GM18861 (cell line): ENCODE results near the gene SHROOM2.

ENCODE experiments used
- ATAC-seq: cut with Tn5 transposase; IDR thresholded peaks from one replicate; pipeline ENCODE4 v1.9.1; 2021; ENCODE audit not compliant: unreplicated experiment

The SHROOM2 gene

DNA sequence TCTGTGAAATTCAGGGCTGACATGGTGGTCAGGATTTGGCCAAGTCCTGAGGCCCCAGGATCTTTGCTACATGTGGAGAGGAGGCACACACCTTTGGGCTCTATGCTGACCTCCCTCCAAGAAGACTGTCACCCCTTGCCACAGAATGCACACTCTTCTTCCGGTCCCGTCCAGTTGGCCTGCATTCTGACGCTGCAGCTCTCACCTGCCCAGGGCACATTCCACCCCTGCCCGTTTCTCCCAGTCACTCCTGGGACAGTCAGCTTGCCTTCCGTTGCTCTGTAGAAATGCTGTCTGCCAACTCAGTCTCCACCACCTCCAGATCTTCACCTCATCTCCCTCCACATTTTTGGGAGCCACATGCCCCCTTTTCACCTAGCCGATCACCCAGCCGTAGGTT is 76.7 kb downstream of the SHROOM2 start:
- no peak for ATAC-seq

GRCh38 chrX:9864011-9864410 is 77.8 kb downstream of the SHROOM2 start:
- ATAC-seq, result no peak

DNA sequence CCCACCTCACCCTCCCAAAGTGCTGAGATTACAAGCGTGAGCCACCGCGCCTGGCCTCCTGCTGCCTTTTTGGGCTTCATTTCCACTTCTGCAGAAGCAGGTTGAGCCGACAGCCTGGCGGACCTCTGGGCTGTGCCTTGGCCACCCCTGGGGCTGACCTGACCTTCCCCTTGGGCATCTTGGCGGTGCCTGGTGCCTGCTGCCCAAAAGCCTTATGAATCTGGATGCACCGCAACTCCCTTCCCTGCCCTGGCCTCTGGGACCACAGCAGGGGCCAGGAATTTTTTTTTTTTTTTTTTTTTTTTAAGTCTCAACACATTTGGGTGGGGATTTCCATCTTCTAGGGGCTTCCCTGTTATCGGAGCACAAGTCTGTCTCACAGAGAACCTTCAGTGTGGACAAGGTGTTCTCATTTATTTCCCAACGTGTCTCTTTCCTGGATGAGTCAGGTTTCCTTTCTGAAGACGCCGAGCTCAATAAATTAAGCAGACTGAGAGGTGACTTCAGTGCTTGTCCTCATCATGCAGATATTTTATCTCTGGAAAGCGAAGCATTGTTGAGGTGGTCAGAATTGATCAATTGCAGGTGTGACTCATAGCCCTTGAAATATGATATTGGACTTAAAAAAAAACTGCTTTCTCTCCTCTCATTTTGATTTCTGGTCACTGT is 79.7 kb downstream of the SHROOM2 start:
- no peak for ATAC-seq

- ATAC-seq, result no peak
Measured at GRCh38 chrX:9866633-9867032, 80.4 kb downstream of the SHROOM2 start.

- ATAC-seq, result no peak
Measured at GRCh38 chrX:9867226-9867625, 81.0 kb downstream of the SHROOM2 start.

GRCh38 chrX:9867753-9868152 is 81.5 kb downstream of the SHROOM2 start:
- ATAC-seq, result no peak

DNA sequence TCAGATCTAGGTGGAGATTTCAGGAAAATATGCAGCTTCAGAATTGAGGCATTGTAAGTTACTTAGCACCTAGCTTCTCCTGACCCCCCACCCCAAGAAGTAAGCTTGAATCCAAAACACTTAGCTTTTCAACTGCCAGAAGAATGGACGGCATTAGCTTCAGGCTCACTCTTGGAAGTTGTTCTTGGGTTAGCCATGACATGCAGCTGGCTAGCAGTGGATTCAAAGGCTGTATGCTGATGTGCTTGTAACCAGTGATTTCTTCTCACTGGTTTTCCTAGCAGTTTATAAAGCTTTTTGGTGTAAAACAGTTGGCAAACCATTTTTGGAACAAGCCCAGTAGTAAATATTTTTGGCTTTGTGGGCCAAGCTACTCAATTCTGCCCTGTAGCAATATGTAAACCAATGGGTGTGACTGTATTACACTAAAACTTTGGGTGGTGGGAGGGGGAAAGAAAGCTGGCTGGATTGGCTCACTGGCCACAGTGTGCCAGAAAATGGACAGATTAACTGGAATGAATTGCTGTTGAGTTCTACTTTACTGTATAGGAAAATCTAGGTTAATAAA is 85.6 kb downstream of the SHROOM2 start:
- ATAC-seq, result no peak

- ATAC-seq, result no peak
Measured at GRCh38 chrX:9873360-9873759, 87.1 kb downstream of the SHROOM2 start.

DNA sequence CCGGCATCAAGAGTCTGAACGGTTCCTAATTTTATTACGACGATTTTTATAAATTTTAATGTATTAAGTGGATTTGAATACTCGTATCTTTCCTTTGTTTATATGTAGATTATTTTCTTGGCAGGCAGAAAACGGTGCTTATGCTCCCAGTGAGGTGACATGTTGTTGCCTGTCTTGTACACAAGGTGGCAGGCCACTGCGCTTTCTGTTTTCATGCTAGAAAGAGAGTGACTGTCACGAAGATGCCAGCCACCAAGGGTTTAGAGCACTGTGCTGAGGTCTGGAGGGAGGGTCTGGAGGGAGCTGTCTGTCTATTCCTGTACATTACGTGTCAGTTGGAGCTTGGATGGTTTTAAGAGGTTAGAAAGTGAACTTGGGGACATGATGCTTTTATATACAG is 87.7 kb downstream of the SHROOM2 start:
- ATAC-seq, result peak; percentile 98

DNA sequence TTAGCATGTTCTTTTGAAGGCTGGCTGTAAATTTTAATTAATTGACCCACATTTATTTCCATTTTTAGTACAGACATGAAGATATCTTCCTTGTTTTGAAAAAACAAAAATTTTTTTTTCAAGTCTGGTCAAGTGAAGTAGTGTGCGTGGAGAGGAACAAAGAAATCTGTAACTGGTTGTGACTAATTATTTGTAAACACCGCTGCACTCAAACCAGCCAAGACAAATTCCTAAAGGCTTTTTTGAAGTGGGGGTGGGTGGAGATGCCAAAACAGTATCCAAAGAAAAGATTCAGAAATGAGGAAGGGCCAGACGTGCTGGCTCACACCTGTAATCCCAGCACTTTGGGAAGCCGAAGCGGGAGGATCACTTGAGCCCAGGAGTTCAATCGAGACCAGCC is 88.3 kb downstream of the SHROOM2 start:
- ATAC-seq, result no peak

DNA sequence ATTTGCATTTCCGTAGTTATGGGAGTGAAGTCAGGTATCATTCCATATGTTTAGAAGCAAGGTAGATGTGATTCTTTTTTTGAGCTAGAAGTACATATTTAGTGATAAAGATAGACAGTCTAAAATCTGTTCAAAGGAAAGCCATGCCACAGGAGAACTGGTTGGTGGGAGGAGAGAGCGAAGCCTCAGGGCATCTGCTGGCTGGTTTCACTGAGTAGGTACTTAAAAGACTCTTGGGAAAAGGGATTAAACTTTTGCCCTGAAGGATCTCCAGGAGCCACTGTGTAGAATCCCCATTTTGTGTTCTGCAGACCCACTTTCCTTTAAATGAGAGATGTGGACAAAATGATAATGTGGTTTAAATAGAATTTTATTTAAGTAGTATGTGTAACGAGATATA is 89.6 kb downstream of the SHROOM2 start:
- ATAC-seq, result no peak

DNA sequence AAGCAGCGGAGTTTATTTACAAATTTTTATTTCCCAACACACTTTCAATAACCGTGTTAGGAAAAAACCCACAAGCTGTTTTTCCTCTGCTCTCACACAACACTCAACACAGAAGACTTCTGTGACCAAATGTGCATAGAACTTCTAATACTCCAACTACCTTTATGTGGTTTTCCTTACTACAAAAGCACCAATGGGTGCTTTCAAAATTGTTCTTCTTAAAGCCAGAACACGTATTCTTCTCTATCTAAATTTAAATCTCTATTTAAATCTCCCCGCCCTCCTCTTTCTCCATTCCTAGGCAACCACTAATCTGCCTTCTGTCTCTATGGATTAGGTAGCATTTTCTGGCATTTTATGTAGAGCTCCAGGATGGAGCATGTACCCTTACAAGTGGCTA is 90.0 kb downstream of the SHROOM2 start:
- ATAC-seq, result no peak

DNA sequence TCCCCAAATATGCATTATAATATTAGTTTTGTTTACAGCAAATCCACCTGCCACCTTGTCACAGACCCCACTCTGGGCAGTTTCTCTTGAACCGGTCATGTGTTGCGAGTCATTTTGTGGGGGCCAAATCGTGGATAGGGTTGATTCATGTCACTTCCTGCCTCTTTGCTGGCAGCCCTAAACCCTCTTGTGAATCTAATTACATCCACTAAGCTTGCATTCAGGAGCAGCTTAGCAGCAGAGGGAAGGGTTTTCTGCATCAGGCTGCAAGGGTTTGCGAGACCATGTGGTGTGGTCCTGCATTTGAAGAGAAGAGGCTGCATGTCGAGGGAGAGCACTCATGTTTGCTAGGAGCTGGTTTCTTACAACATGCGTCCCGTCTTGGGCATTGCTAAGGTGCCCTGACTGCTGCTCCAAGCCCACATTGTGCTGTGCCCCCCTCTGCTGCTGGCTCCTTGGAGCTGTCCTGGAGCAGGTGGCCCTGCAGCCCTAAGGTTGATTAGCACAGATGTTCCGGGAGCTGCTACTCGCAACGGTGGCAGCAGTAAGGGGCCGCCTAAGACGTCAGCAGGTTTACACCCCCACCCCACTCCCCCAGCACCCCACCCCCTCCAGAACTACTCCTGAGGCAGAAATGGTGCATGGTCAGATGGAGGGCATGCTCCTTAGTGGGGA is 92.1 kb downstream of the SHROOM2 start:
- ATAC-seq, result no peak

- ATAC-seq, result no peak
Measured at GRCh38 chrX:9880237-9880636, 94.0 kb downstream of the SHROOM2 start.

GRCh38 chrX:9880870-9881269 is 94.6 kb downstream of the SHROOM2 start:
- ATAC-seq, result no peak

GRCh38 chrX:9882669-9883446 is 96.6 kb downstream of the SHROOM2 start:
- ATAC-seq, result no peak

DNA sequence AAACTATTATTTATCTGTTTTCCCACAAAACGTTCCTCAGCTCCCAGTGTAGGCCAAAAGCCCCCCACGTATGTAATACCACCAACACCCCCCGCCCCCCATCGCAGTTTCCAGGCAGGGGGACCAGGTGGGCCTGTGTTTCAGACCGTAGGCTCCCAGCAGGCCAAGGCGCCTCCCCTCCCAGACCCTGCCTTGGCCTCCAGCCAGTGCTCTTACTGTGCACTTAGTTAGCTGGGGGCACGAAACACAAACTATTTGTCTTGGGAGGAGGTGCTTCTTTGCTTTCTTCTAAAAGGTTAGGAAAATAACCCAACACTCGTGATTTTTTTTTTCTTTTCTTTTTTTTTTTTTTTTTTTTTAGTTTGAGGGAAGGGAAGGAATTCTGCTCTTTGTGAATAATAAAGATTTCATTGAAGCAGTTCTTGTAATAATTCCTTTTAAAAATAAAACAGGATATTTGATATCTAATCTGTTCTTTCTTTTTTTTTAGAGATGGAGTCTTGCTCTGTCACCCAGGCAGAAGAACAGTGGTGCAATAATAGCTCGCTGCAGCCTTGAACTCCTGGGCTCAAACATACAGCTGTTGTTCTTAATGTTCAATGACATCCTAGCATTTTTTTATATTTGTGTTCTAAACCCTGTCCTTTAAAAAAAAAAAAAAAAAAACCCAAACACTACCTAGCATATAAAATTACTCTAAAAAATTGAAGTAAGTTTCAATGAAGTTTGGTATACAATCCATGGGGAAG is 98.0 kb downstream of the SHROOM2 start:
- ATAC-seq, result no peak

DNA sequence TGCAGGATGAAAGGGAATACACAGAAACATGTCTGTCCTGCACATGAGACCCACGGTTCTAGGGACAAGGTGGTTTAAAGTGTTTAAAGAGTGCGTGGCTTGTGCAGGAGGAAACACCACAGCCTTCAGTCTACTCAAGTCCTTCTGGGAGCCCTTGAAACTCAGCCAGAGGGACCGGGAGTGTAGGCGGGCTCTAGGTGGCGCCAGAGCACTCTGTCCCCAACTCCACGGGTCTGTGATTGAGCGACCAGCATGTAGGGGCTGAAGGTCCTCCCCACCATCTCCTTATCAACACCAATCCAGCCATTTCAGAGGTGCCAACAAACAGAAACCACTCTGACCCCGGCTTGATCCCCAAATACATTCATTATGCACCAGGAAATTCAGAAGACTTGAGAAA is 98.9 kb downstream of the SHROOM2 start:
- peak; percentile 84 for ATAC-seq

GRCh38 chrX:9887659-9888297 is 101.5 kb downstream of the SHROOM2 start:
- no peak for ATAC-seq

DNA sequence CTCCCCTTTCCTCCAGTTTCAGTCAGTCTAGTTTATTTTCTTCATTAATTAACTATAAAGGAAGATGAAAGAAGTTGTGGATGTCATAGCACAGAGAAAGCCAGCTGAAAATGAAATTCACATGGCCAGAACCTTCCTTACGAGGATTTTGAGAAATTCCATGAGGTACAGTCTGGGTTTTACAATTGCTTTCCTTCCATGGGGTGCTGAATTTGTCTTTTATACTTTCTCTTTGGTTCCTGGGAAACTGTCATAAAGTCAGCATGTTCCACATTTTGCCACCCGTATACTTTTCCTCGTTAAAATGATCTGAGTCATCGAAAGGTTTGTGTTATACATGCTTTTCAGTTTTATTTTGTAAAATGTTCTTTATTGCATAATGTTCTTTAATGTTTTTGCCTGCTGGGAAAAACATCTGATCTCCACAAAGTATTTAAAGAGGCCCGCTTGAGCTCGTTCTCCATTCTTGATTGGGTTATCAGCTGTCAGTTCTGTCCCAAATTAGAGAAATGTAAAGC is 102.8 kb downstream of the SHROOM2 start:
- ATAC-seq, result no peak
